HG02938 (cell line): ENCODE results near the gene ZNF598.
A peak's percentile ranks its signal among the peaks of the same experiment; 100 is the strongest.
"Not testable (repeated sequence)": the region's sequence is repeated elsewhere in the genome, so short reads cannot be mapped to it uniquely, and the experiment has no call there.

Experiments used
- ATAC-seq: cut with Tn5 transposase; IDR thresholded peaks from one replicate; pipeline ENCODE4 v1.9.1; 2021; ENCODE audit warnings: mild to moderate bottlenecking, moderate library complexity; ENCODE audit not compliant: unreplicated experiment

The ZNF598 gene

DNA sequence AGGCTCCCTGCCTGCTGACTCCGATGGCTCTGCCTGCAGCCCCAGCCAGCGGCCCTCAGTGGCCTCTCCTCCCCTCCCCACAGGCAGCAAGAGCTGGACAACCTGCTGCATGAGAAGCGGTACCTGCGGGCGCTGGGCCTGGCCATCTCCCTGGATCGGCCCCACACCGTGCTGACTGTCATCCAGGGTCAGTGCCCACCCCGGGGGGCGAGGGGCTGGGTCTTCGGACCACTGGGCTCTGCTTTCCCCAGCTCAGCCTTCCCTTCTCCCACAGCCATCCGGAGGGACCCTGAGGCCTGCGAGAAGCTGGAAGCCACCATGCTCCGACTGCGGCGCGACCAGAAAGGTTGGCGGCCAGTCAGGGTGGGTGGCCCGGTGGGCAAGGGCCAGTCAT is 31.7 kb downstream of the ZNF598 start:
- no peak for ATAC-seq

DNA sequence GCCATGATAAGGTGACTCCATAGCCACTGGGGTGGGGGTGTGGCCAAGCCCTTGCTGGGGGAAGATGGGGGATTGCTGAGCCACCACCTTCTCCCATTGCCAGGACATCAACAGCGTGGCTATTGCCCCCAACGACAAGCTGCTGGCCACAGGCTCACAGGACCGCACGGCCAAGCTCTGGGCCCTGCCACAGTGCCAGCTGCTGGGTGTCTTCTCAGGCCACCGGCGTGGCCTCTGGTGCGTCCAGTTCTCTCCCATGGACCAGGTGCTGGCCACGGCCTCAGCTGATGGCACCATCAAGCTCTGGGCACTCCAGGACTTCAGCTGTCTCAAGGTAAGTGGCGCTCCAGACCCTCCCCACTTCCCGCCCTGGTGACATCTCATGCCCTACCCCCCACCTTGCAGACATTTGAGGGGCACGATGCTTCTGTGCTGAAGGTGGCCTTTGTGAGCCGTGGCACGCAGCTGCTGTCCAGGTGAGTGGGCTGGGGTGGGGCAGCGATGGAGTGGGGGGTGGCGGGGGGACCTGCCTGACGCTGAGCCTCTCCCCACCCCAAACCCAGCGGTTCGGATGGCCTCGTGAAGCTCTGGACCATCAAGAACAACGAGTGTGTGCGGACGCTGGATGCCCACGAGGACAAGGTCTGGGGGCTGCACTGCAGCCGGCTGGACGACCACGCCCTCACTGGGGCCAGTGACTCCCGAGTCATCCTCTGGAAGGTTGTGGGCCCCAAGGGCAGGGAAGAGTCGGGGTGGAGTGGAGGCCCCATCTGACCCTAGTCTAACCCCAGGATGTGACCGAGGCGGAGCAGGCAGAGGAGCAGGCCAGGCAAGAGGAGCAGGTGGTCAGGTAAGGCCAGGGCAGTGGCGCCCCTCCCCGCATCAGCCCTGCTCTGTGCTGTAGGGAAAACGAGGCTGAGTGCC is 32.4 kb downstream of the ZNF598 start:
- ATAC-seq: no peak

DNA sequence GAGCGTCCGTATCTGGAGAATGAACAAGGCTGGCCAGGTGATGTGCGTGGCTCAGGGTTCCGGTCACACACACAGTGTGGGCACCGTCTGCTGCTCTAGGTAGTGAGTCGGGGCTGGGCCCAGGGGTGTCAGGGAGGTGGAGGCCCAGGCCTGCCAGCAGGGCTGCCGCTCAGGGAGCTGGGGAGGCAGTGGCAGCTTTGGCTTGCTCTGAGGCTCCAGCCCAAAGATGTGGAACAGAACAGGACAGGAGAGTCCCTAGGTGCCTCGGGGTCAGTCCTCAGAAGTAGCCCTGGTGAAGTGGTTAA is 33.5 kb downstream of the ZNF598 start:
- no peak for ATAC-seq

GRCh38 chr16:1975432-1976215 is 34.0 kb downstream of the ZNF598 start:
- no peak for ATAC-seq

- no peak for ATAC-seq
Measured at GRCh38 chr16:1974157-1975070, 35.2 kb downstream of the ZNF598 start.

DNA sequence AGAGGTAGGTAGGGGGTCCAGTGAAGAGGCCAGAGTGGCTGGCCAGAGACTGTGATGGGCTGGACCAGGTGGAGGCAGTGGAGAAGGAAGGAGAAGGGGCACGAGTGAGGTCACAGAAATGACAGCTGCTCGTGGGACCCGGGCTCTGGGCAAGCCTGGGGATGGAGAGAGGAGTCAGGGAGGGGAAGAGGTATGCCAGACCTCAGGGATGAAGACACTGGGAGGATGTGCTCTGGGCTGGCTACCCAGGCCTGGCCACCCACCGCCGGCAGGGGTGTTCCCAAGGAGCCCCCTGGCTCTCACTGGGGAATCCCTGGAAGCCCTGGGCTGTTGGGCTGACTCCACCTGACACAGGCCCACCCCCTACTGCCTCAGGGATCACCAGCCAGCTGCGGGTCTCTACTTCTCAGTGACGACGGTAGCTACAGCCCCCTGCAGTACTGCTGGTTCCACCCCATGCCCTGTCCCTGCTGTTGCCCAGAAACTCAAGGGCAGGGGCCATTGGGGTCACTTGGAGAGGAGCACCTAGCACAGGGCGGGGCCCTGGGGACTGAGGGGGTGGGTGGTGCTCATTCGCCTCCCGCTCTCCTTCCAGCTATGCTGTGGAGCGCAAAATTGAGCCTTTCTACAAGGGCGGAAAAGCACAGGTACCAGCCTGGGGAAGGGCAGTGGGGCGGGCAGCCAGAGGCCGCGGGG is 36.0 kb downstream of the ZNF598 start:
- no peak for ATAC-seq

- no peak for ATAC-seq
Measured at GRCh38 chr16:1972490-1972877, 37.1 kb downstream of the ZNF598 start.

DNA sequence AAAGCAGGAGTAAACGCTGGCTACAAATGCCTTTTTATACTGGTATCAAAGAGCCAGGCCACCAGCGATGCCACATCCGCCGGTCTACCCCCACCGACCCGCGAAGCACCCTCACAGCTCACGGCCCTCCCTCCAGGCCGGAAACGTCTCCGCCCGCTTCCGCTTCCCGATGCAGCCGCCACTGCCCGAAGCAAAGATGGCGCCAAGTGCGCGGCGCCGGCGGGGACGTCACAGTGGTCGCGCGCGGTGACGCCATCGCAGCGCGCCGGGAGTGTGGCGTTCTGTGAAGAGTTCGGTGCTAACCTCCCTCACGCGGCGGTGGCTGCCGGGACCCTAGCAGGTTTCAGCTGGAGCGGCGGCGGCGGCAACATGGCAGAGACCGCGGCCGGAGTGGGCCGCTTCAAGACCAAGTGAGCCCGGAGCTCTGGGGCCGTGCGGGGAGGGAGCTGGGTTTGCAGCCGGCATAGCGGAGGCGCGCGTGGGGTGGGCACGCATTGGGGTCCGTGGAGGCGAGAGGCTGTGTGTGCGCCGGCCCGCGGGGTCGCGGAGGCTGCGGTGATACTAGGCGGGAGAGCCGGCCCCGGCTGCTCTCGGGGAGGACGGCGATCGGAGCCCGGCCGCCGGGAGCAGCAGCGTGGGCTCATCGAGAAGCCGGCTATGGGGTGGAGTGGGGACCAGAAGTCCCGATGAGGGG is 37.7 kb downstream of the ZNF598 start, which contains the start of gene TBL3:
Gene TBL3, plus strand, starts transcription at position 258 of the 694 bp plus-strand sequence. Its CDS starts 112 bp downstream, at position 370.
- peak; percentile 72 for ATAC-seq

DNA sequence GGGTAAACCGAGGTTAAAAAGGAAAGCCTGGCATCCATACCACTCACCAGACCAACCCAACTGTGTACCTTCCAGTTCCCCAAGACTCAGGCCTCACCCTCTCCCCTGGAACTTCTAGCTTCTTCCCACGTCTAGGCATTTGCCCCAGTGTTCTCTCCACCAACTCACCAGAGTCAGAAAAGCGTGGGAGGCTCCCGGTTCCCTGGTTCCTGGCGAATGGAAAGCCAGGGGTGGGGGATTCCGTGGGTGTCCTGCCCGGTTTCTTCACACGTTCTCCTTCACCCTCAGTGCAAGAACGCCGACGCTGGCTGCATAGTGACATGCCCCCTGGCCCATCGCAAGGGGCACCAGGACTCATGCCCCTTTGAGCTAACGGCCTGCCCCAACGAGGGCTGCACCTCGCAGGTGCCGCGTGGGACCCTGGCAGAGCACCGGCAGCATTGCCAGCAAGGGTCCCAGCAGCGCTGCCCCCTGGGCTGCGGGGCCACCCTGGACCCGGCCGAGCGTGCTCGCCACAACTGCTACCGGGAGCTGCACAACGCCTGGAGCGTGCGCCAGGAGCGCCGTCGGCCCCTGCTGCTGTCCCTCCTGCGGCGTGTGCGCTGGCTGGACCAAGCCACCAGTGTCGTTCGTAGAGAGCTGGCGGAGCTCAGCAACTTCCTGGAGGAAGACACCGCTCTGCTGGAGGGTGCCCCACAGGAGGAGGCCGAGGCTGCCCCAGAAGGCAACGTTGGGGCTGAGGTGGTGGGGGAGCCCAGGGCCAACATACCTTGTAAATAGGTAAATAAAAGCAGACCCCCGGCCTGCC is 41.3 kb downstream of the ZNF598 start:
- no peak for ATAC-seq

- no peak for ATAC-seq
Measured at GRCh38 chr16:1966460-1966859, 43.2 kb downstream of the ZNF598 start, which contains the start of gene RNF151. TSS of gene RNF151 (plus strand) at chr16:1966856. CDS start at chr16:1966882, 26 bp downstream.

- no peak for ATAC-seq
Measured at GRCh38 chr16:1965396-1966001, 44.1 kb downstream of the ZNF598 start.

- peak; percentile 83 for ATAC-seq
Measured at GRCh38 chr16:1964506-1965395, 44.9 kb downstream of the ZNF598 start, which contains the start of gene RPS2. TSS of gene RPS2 (minus strand) at chr16:1964826. CDS start at chr16:1964625, 201 bp downstream.

GRCh38 chr16:1963806-1964505 is 45.7 kb downstream of the ZNF598 start:
- no peak for ATAC-seq

DNA sequence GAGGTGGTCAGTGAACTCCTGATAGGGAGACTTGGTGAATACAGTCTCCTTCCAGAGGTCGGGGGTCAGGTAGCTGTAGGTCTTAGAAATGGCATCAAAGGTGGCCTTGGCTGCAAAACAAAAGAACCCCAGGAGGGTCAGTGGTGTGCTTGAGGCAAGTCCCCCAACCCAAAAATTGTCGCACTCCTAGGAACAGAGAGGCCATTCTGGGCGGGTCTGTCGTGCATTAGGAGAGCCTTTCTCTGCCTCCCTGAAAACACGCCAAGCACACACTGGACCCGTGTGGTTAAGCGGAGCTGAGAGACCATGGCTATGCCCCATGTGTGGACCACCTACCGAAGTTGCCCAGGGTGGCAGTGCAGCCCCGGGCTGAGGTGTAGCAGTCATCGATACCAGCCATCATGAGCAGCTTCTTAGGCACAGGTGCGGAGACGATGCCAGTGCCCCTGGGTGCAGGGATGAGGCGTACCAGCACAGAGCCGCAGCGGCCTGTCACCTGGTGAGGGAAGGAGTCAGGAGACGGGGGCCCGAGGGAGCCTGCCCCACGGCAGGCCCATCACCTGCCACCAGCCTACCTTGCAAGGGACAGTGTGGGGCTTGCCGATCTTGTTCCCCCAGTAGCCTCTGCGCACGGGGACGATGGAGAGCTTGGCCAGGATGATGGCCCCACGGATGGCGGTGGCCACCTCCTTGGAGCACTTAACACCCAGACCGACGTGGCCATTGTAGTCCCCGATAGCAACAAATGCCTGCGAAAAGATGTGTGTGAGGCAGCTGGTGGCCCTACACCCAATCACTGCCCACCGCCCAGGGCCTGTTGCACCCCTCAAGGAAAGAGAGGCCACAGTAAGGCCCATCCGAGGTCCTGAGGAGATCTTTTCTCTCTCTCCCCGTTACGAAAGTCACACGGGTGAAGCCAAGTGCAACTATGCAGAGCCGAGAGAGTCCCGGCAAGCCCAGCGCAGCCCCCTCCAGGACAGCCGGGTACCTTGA is 47.2 kb downstream of the ZNF598 start:
- ATAC-seq: not testable (repeated sequence)

DNA sequence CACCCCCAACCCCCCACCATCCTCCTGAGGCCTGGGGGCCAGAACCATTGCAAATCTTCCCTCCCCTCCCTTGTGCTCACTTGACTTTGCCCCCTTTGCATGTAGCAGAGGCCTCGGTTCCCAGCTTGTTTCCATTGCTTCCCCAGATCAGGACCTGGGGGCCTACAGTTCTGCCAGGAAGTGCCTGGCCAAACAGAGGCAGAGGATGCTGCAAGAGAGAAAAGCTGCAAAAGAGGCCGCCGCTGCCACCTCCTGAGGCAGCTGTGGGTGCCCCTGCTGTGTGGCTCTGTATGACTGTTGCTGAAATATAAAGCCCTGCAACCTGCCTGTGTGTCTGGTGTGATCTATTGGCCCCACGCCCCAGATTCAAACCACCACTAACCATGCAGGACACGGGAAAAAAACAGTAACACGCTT is 48.0 kb downstream of the ZNF598 start:
- no peak for ATAC-seq
